ENCODE data around the gene PCDHGA6. TPM values are rescaled to one million over a fixed set of nuclear protein-coding genes. Genes with fewer than 3 reads are reported as not detected.
"Not testable (repeated sequence)": the region's sequence is repeated elsewhere in the genome, so short reads cannot be mapped to it uniquely, and the experiment has no call there.

The PCDHGA6 gene
- total and polyA plus RNA-seq, 2 donors: 0.47 to 1.2 TPM

DNA sequence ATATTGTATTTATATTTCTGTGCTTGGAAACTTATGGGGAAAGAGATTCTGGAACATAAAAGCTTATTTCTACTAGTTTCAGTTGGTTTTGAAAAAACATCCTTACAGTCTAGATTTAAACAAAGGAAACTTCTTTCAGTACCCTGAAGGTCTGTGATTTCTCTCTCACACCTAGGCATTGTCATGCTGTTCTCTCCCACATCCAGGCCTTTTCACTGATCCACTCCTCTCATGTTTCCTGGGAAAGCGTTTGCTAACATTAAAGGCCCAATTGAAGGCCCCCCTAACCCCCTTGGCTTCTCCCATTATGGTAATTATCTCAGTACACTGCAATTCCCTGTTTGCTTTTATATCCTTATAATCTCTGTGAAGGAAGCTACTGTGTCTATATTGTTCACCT, 30.9 kb upstream of the PCDHGA6 start:
- Histone ChIP-seq H3K36me3 (ENCODE audit: control insufficient read depth in 2 of 2, insufficient read depth in 2 of 2, low read length in 1 of 2) (no peaks in the 10 kb centered on the region), H3K4me3 (ENCODE audit: low read length in 2 of 2) (no peak overlapping the region), H3K27ac (ENCODE audit: low read depth in 1 of 2, low read length in 1 of 2) (no peak overlapping the region), H3K4me1 (ENCODE audit: control insufficient read depth in 2 of 2, insufficient read depth in 2 of 2, low read length in 2 of 2) (no peaks in the 10 kb centered on the region), H3K27me3 (ENCODE audit: control insufficient read depth in 2 of 2, insufficient read depth in 1 of 2, low read length in 1 of 2) (peaks cover 0 to 35% of the 10 kb centered on the region in 2 donors), H3K9me3 (ENCODE audit: control insufficient read depth in 2 of 2, insufficient read depth in 1 of 2, low read length in 1 of 2) (peaks cover 15 to 37% of the 10 kb centered on the region in 2 donors)
- DNase-seq (ENCODE audit: low read depth in 6 of 9, low spot score in 9 of 9): no peak
- 22% methylated on average over 1 of the region's 1 CpG for WGBS

DNA sequence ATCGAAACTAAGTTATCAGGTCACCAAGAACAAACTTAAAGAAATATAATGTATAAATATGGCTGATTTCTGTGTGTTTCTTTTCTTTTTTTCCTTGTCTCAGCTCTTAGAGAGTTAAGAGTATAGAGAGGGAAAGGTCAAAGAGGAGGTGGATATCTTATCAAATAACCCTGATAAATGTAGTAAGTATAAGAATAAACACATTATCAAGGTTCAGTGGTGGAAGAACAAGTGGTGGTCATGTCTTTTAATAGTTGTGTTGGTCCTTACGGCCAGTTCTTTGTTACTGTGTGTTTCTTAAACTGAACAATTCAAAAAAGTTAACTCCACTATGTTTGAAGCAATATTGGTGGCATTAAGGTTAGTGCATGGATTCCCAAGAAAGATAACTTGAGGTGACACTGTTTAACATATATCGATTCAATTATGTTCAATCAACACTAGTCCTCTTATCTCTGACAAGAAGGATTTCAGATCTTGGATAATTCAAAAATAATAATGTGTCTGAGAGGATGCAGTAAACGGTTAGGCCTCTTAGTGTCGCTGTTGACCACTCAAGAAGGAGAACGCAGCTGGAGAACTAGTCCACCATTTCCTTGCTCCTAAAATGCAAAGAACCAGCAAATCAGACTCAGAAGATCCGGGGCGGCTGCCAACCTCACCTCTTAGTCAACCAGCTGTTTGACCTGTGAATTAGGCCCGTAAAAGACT, 30.3 kb upstream of the PCDHGA6 start, which contains the start of gene PCDHGA3:
Gene PCDHGA3, plus strand, starts transcription at position 588 of the 711 bp plus-strand sequence. CDS start 205 bp downstream, outside the sequence.
- Histone ChIP-seq H3K36me3 (ENCODE audit: control insufficient read depth in 2 of 2, insufficient read depth in 2 of 2, low read length in 1 of 2) (no peaks in the 10 kb centered on the region), H3K9me3 (ENCODE audit: control insufficient read depth in 2 of 2, insufficient read depth in 1 of 2, low read length in 1 of 2) (peaks cover 15 to 37% of the 10 kb centered on the region in 2 donors), H3K27me3 (ENCODE audit: control insufficient read depth in 2 of 2, insufficient read depth in 1 of 2, low read length in 1 of 2) (peaks cover 0 to 34% of the 10 kb centered on the region in 2 donors), H3K27ac (ENCODE audit: low read depth in 1 of 2, low read length in 1 of 2) (no peak within 1 kb of the TSS), H3K4me3 (ENCODE audit: low read length in 2 of 2) (no peak within 1 kb of the TSS), H3K4me1 (ENCODE audit: control insufficient read depth in 2 of 2, insufficient read depth in 2 of 2, low read length in 2 of 2) (no peaks in the 10 kb centered on the region)
- 32% methylated on average over 9 of the region's 9 CpGs for WGBS
- peak in 2 of 9 donors; percentile 17 to 33 for DNase-seq (ENCODE audit: low read depth in 6 of 9, low spot score in 9 of 9)

DNA sequence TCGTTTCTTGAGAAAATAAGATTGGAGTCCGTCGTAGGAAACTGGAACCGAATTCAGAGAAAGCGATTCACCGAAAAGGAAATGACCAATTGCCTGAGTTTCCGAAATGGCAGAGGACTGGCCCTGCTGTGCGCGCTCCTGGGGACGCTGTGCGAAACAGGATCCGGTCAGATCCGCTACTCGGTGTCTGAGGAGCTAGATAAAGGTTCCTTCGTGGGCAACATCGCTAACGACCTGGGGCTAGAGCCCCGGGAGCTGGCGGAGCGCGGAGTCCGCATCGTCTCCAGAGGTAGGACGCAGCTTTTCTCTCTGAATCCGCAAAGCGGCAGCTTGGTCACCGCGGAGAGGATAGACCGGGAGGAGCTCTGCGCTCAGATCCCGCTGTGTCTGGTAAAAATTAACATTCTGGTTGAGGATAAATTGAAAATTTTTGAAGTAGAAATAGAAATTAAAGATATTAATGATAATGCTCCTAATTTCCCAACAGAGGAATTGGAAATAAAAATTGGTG, 29.7 kb upstream of the PCDHGA6 start:
- Histone ChIP-seq H3K4me1 (ENCODE audit: control insufficient read depth in 2 of 2, insufficient read depth in 2 of 2, low read length in 2 of 2) (no peaks in the 10 kb centered on the region), H3K27ac (ENCODE audit: low read depth in 1 of 2, low read length in 1 of 2) (no peak overlapping the region), H3K4me3 (ENCODE audit: low read length in 2 of 2) (no peak overlapping the region), H3K36me3 (ENCODE audit: control insufficient read depth in 2 of 2, insufficient read depth in 2 of 2, low read length in 1 of 2) (no peaks in the 10 kb centered on the region), H3K9me3 (ENCODE audit: control insufficient read depth in 2 of 2, insufficient read depth in 1 of 2, low read length in 1 of 2) (peaks cover 13 to 31% of the 10 kb centered on the region in 2 donors), H3K27me3 (ENCODE audit: control insufficient read depth in 2 of 2, insufficient read depth in 1 of 2, low read length in 1 of 2) (peaks cover 0 to 28% of the 10 kb centered on the region in 2 donors)
- WGBS: 37% methylated on average over 31 of the region's 31 CpGs
- DNase-seq (ENCODE audit: low read depth in 6 of 9, low spot score in 9 of 9): no peak

DNA sequence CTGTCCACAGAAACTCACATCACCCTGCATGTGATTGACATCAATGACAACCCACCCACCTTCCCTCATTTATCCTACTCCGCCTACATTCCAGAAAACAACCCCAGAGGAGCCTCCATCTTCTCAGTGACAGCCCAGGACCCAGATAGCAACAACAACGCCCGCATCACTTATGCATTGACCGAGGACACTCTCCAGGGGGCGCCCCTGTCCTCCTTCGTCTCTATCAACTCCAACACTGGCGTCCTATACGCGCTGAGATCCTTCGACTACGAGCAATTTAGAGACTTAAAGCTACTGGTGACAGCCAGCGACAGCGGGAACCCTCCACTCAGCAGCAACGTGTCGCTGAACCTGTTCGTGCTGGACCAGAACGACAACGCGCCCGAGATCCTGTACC, 28.4 kb upstream of the PCDHGA6 start:
- DNase-seq (ENCODE audit: low read depth in 6 of 9, low spot score in 9 of 9): no peak
- Histone ChIP-seq H3K4me3 (ENCODE audit: low read length in 2 of 2) (no peak overlapping the region), H3K27me3 (ENCODE audit: control insufficient read depth in 2 of 2, insufficient read depth in 1 of 2, low read length in 1 of 2) (peaks cover 0 to 20% of the 10 kb centered on the region in 2 donors), H3K9me3 (ENCODE audit: control insufficient read depth in 2 of 2, insufficient read depth in 1 of 2, low read length in 1 of 2) (peaks cover 9 to 25% of the 10 kb centered on the region in 2 donors), H3K4me1 (ENCODE audit: control insufficient read depth in 2 of 2, insufficient read depth in 2 of 2, low read length in 2 of 2) (no peaks in the 10 kb centered on the region), H3K36me3 (ENCODE audit: control insufficient read depth in 2 of 2, insufficient read depth in 2 of 2, low read length in 1 of 2) (no peaks in the 10 kb centered on the region), H3K27ac (ENCODE audit: low read depth in 1 of 2, low read length in 1 of 2) (no peak overlapping the region)
- WGBS: 47% methylated on average over 20 of the region's 20 CpGs

DNA sequence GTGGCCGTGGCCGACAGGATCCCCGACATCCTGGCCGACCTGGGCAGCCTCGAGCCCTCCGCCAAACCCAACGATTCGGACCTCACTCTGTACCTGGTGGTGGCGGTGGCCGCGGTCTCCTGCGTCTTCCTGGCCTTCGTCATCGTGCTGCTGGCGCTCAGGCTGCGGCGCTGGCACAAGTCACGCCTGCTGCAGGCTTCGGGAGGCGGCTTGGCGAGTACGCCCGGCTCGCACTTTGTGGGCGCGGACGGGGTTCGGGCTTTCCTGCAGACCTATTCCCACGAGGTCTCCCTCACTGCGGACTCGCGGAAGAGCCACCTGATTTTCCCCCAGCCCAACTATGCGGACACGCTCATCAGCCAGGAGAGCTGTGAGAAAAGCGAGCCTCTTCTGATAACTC, 27.7 kb upstream of the PCDHGA6 start:
- WGBS: 54% methylated on average over 24 of the region's 35 CpGs
- DNase-seq (ENCODE audit: low read depth in 6 of 9, low spot score in 9 of 9): not testable (repeated sequence)
- H3K27me3 ChIP-seq (ENCODE audit: control insufficient read depth in 2 of 2, insufficient read depth in 1 of 2, low read length in 1 of 2): peaks cover 0 to 24% of the 10 kb centered on the region in 2 donors

DNA sequence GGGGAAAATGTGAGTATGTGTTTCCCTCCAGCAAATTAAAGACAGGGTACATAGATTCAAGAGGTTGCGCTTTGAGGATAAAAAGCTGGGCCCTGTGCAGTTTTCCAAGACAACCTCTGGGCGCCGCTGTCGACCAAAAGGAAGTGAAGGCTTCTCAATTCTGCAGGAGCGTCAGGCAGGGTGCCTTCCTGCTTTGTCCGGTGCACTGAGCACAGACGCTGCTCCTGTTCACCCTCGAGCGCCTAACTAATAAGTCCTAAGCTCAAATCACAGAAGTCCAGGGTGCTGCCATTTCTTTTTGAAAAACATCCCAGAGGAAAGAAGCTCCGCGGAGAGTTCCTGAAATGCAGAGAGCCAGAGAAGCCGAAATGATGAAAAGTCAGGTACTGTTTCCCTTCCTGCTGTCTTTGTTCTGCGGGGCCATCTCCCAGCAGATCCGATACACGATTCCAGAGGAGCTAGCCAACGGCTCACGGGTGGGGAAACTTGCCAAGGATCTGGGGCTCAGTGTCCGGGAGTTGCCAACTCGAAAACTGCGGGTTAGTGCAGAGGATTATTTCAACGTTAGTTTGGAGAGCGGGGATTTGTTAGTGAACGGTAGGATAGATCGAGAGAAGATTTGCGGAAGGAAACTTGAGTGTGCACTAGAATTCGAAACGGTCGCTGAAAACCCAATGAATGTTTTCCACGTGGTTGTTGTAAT, 23.6 kb upstream of the PCDHGA6 start, which contains the start of gene PCDHGB1:
Gene PCDHGB1, plus strand, starts transcription at position 183 of the 703 bp plus-strand sequence. Its CDS starts 162 bp downstream, at position 345.
- Histone ChIP-seq H3K36me3 (ENCODE audit: control insufficient read depth in 2 of 2, insufficient read depth in 2 of 2, low read length in 1 of 2) (no peaks in the 10 kb centered on the region), H3K4me3 (ENCODE audit: low read length in 2 of 2) (no peak within 1 kb of the TSS), H3K27ac (ENCODE audit: low read depth in 1 of 2, low read length in 1 of 2) (no peak within 1 kb of the TSS), H3K4me1 (ENCODE audit: control insufficient read depth in 2 of 2, insufficient read depth in 2 of 2, low read length in 2 of 2) (no peaks in the 10 kb centered on the region), H3K27me3 (ENCODE audit: control insufficient read depth in 2 of 2, insufficient read depth in 1 of 2, low read length in 1 of 2) (peaks cover 0 to 32% of the 10 kb centered on the region in 2 donors), H3K9me3 (ENCODE audit: control insufficient read depth in 2 of 2, insufficient read depth in 1 of 2, low read length in 1 of 2) (peaks cover 4 to 26% of the 10 kb centered on the region in 2 donors)
- WGBS: 34% methylated on average over 29 of the region's 29 CpGs
- peak in 2 of 9 donors; percentile 18 to 43 for DNase-seq (ENCODE audit: low read depth in 6 of 9, low spot score in 9 of 9)

More for the DNA sequence above, 27.7 kb upstream of the PCDHGA6 start:
- H3K27ac ChIP-seq (ENCODE audit: low read depth in 1 of 2, low read length in 1 of 2); H3K4me1 ChIP-seq (ENCODE audit: control insufficient read depth in 2 of 2, insufficient read depth in 2 of 2, low read length in 2 of 2); H3K4me3 ChIP-seq (ENCODE audit: low read length in 2 of 2); H3K36me3 ChIP-seq (ENCODE audit: control insufficient read depth in 2 of 2, insufficient read depth in 2 of 2, low read length in 1 of 2): not testable (repeated sequence)
- H3K9me3 ChIP-seq (ENCODE audit: control insufficient read depth in 2 of 2, insufficient read depth in 1 of 2, low read length in 1 of 2): peaks cover 11 to 30% of the 10 kb centered on the region in 2 donors

DNA sequence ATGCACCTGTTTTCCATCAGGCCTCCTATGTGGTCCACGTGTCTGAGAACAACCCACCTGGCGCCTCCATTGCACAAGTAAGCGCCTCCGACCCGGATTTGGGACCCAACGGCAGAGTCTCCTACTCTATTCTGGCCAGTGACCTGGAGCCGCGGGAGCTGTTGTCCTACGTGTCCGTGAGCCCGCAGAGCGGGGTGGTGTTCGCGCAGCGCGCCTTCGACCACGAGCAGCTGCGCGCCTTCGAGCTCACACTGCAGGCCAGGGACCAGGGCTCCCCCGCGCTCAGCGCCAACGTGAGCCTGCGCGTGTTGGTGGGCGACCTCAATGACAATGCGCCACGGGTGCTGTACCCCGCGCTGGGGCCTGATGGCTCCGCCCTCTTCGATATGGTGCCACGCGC, 22.1 kb upstream of the PCDHGA6 start:
- H3K4me1 ChIP-seq (ENCODE audit: control insufficient read depth in 2 of 2, insufficient read depth in 2 of 2, low read length in 2 of 2): no peaks in the 10 kb centered on the region
- no peaks in the 10 kb centered on the region for H3K36me3 ChIP-seq (ENCODE audit: control insufficient read depth in 2 of 2, insufficient read depth in 2 of 2, low read length in 1 of 2)
- H3K4me3 ChIP-seq (ENCODE audit: low read length in 2 of 2): no peak overlapping the region
- H3K27me3 ChIP-seq (ENCODE audit: control insufficient read depth in 2 of 2, insufficient read depth in 1 of 2, low read length in 1 of 2): peaks cover 0 to 38% of the 10 kb centered on the region in 2 donors
- DNase-seq (ENCODE audit: low read depth in 6 of 9, low spot score in 9 of 9): no peak
- H3K9me3 ChIP-seq (ENCODE audit: control insufficient read depth in 2 of 2, insufficient read depth in 1 of 2, low read length in 1 of 2): peaks cover 6 to 32% of the 10 kb centered on the region in 2 donors
- H3K27ac ChIP-seq (ENCODE audit: low read depth in 1 of 2, low read length in 1 of 2): no peak overlapping the region
- WGBS: 49% methylated on average over 32 of the region's 36 CpGs

DNA sequence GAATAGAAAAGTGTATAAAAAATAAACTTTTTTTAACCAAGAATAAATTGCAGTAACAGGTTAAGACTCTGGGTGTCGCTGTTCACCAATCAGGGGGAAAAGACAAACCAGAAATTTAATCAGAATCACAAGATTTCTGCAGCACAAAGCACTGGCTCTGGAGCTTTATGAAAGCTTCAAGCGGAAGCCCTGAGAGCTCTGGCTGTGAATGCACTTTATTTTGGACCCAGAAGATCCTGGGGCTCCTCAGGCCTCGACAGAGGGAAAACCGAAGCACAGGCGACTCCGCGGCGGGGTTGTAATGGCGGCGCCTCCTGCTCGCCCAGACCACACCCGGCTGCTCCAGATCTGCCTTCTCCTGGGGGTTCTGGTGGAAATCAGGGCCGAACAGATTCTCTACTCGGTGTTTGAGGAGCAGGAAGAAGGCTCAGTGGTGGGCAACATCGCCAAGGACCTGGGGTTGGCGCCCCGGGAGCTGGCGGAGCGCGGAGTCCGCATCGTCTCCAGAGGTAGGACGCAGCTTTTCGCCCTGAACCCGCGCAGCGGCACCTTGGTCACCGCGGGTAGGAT, 18.7 kb upstream of the PCDHGA6 start, which contains the start of gene PCDHGA4:
Gene PCDHGA4, plus strand, starts transcription at position 122 of the 570 bp plus-strand sequence. Its CDS starts 87 bp downstream, at position 209.
- Histone ChIP-seq H3K4me3 (ENCODE audit: low read length in 2 of 2) (no peak within 1 kb of the TSS), H3K27me3 (ENCODE audit: control insufficient read depth in 2 of 2, insufficient read depth in 1 of 2, low read length in 1 of 2) (peaks cover under 1 to 47% of the 10 kb centered on the region in 2 donors), H3K4me1 (ENCODE audit: control insufficient read depth in 2 of 2, insufficient read depth in 2 of 2, low read length in 2 of 2) (peaks cover 0 to 2% of the 10 kb centered on the region in 2 donors), H3K27ac (ENCODE audit: low read depth in 1 of 2, low read length in 1 of 2) (no peak within 1 kb of the TSS), H3K9me3 (ENCODE audit: control insufficient read depth in 2 of 2, insufficient read depth in 1 of 2, low read length in 1 of 2) (peaks cover 9 to 39% of the 10 kb centered on the region in 2 donors), H3K36me3 (ENCODE audit: control insufficient read depth in 2 of 2, insufficient read depth in 2 of 2, low read length in 1 of 2) (no peaks in the 10 kb centered on the region)
- 22% methylated on average over 29 of the region's 29 CpGs for WGBS
- DNase-seq (ENCODE audit: low read depth in 6 of 9, low spot score in 9 of 9): peak in 1 of 9 donors; percentile 4
